HG02623 (cell line): Measurements from ENCODE around the gene YIPF5.
A peak's percentile ranks its signal among the peaks of the same experiment; 100 is the strongest.

ENCODE experiments used
- ATAC-seq: cut with Tn5 transposase; IDR thresholded peaks from one replicate; pipeline ENCODE4 v1.9.1; 2021; ENCODE audit warnings: moderate library complexity; ENCODE audit not compliant: unreplicated experiment

YIPF5 gene

GRCh38 chr5:144183254-144183889 lies 12.9 kb upstream of the YIPF5 start:
- ATAC-seq = no peak

GRCh38 chr5:144179226-144179625 lies 8.8 kb upstream of the YIPF5 start:
- ATAC-seq = no peak

GRCh38 chr5:144177548-144177947 lies 7.1 kb upstream of the YIPF5 start:
- ATAC-seq = no peak

- ATAC-seq = no peak
Observed at GRCh38 chr5:144173766-144174165, 3.3 kb upstream of the YIPF5 start.

GRCh38 chr5:144169904-144170275 lies 569 bp downstream of the YIPF5 start:
- ATAC-seq = no peak

- ATAC-seq = no peak
Observed at GRCh38 chr5:144167998-144168397, 2.5 kb downstream of the YIPF5 start.

- ATAC-seq = no peak
Observed at GRCh38 chr5:144166696-144167095, 3.8 kb downstream of the YIPF5 start.

GRCh38 chr5:144162686-144163085 lies 7.8 kb downstream of the YIPF5 start:
- ATAC-seq = no peak

- ATAC-seq = no peak
Observed at GRCh38 chr5:144156767-144157171, 13.7 kb downstream of the YIPF5 start.

GRCh38 chr5:144151026-144151425 lies 19.4 kb downstream of the YIPF5 start:
- no peak for ATAC-seq

GRCh38 chr5:144144956-144145751 lies 25.3 kb downstream of the YIPF5 start:
- no peak for ATAC-seq

GRCh38 chr5:144143625-144144024 lies 26.8 kb downstream of the YIPF5 start:
- ATAC-seq = no peak

- no peak for ATAC-seq
Observed at GRCh38 chr5:144142824-144143162, 27.7 kb downstream of the YIPF5 start.

GRCh38 chr5:144142139-144142823 lies 28.2 kb downstream of the YIPF5 start:
- peak; percentile 96 for ATAC-seq

- peak; percentile 8 for ATAC-seq
Observed at GRCh38 chr5:144141585-144141984, 28.9 kb downstream of the YIPF5 start.

GRCh38 chr5:144139586-144139985 lies 30.9 kb downstream of the YIPF5 start:
- ATAC-seq = no peak

GRCh38 chr5:144135113-144135762 lies 35.2 kb downstream of the YIPF5 start:
- ATAC-seq = no peak

GRCh38 chr5:144134194-144134826 lies 36.1 kb downstream of the YIPF5 start:
- ATAC-seq = no peak

GRCh38 chr5:144133050-144133633 lies 37.3 kb downstream of the YIPF5 start:
- ATAC-seq = no peak

- ATAC-seq = no peak
Observed at GRCh38 chr5:144131261-144131660, 39.2 kb downstream of the YIPF5 start.

GRCh38 chr5:144130306-144130705 lies 40.2 kb downstream of the YIPF5 start:
- ATAC-seq = no peak
